Psoas muscle (tissue), 8 donors: ENCODE measurements around the gene MED25. TPM values are rescaled to one million over a fixed set of nuclear protein-coding genes. Genes with fewer than 3 reads are reported as not detected.
A peak's percentile ranks its signal among the peaks of the same experiment; 100 is the strongest.

ENCODE experiments used
- ATAC-seq, 4 donors: fragments of 200-7000 bp; cut with Tn5 transposase; one replicate each; pipeline ENCODE4 v1.9.1; 2020; ENCODE audit warnings: moderate library complexity in 3 of 4, mild to moderate bottlenecking in 2 of 4
- DNase-seq, 2 donors: peaks; one replicate each; pipeline ENCODE4 v3.0.0-alpha.2; 2020
- H3K27ac ChIP-seq: fragments of 200-600 bp; one replicate; pipeline ENCODE4 v1.8.0; 2022
- H3K27me3 ChIP-seq, 3 donors: fragments of 200-600 bp in 1 of 3; one replicate each; pipeline versions ENCODE4 v1.6.1 to v1.8.0; 2013 to 2022; ENCODE audit warnings: low read length in 2 of 3, mild to moderate bottlenecking in 2 of 3, moderate library complexity in 1 of 3; ENCODE audit not compliant: insufficient read depth in 3 of 3
- H3K36me3 ChIP-seq, 2 donors: fragments of 200-600 bp in 1 of 2; one replicate each; pipeline versions ENCODE4 v1.6.1 to v1.8.0; 2013 to 2022; ENCODE audit warnings: low read depth in 1 of 2, mild to moderate bottlenecking in 1 of 2, moderate library complexity in 1 of 2; ENCODE audit not compliant: insufficient read depth in 1 of 2
- H3K4me1 ChIP-seq: fragments of 200-600 bp; one replicate; pipeline ENCODE4 v1.8.0; 2022
- H3K4me3 ChIP-seq: fragments of 200-600 bp; one replicate; pipeline ENCODE4 v1.8.0; 2022; ENCODE audit warnings: mild to moderate bottlenecking
- H3K9me3 ChIP-seq: fragments of 200-600 bp; one replicate; pipeline ENCODE4 v1.8.0; 2022
- WGBS, 3 donors: extraction: QIAGEN DNeasy Blood & Tissue Kit; methylation state at CpG; one replicate each; pipeline versions ENCODE4 v1.1.6 to v1.1.7; 2013; 5-methylcytosine and 5-hydroxymethylcytosine counted together
- intact Hi-C, 2 donors: fragments of 100-400 bp; cut with DNase I; formaldehyde crosslinking; loops; one replicate each; pipeline versions ENCODE4 v1.11.0 to v1.14.2; 2022
- polyA plus RNA-seq, 3 donors: library from polyadenylated mRNA; stranded (reverse); fragments of 200-250 nt; gene quantifications; one replicate each; pipeline ENCODE4 v1.2.3, GENCODE V29; 2013
- total RNA-seq, 4 donors: library from RNA; stranded (reverse); fragmentation: NEBNext Ultra II Directional in 2 of 4; extraction: Animal tissue kit (Norgen Biotek cat#: 25700) in 2 of 4; gene quantifications; one replicate each; pipeline versions ENCODE4 v1.2.1 to v1.2.4, GENCODE V29; 2021 to 2023
- TF ChIP-seq, protein P1 (sequence below): fragments of 200-600 bp; IDR thresholded peaks from one replicate; pipeline ENCODE4 v1.8.0; 2022; ENCODE audit warnings: antibody characterized with exemption
- donor health status: healthy with polysubstance abuse.
- donor health status: DM: no; HTN: no; CAD: no; lungs with moderate emphysema.
- donor health status: Bipolar disorder and iron deficiency.
- donor health status: healthy.
- donor health status: DM: yes; HTN: yes; CAD: no.
- donor health status: DM: no; HTN: no; CAD: no.
- donor health status: DM: no; HTN: no; CAD: no.
- donor health status: DM: yes; HTN: yes; CAD: no.

MED25 gene
- total and polyA plus RNA-seq, 7 donors = 24.5 to 125 (median 76.8) TPM

- Histone ChIP-seq H3K27me3 (no peaks in the 10 kb centered on the region), H3K36me3 (peaks cover 0 to 80% of the 10 kb centered on the region in 2 donors), H3K27ac (no peak overlapping the region), H3K4me1 (peaks cover 36% of the 10 kb centered on the region), H3K4me3 (no peak overlapping the region), H3K9me3 (no peaks in the 10 kb centered on the region)
- 93 to 95% (median 93%) methylated on average over 10 to 12 of the region's 12 CpGs for WGBS, 3 donors
- no peak for DNase-seq
- intact Hi-C loops = no loop called here
- TF ChIP-seq, protein P1, sequence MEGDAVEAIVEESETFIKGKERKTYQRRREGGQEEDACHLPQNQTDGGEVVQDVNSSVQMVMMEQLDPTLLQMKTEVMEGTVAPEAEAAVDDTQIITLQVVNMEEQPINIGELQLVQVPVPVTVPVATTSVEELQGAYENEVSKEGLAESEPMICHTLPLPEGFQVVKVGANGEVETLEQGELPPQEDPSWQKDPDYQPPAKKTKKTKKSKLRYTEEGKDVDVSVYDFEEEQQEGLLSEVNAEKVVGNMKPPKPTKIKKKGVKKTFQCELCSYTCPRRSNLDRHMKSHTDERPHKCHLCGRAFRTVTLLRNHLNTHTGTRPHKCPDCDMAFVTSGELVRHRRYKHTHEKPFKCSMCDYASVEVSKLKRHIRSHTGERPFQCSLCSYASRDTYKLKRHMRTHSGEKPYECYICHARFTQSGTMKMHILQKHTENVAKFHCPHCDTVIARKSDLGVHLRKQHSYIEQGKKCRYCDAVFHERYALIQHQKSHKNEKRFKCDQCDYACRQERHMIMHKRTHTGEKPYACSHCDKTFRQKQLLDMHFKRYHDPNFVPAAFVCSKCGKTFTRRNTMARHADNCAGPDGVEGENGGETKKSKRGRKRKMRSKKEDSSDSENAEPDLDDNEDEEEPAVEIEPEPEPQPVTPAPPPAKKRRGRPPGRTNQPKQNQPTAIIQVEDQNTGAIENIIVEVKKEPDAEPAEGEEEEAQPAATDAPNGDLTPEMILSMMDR = no peak
- no peak for ATAC-seq
These were observed 12.7 kb downstream of the MED25 start for GRCh38 chr19:49830766-49831165.

DNA sequence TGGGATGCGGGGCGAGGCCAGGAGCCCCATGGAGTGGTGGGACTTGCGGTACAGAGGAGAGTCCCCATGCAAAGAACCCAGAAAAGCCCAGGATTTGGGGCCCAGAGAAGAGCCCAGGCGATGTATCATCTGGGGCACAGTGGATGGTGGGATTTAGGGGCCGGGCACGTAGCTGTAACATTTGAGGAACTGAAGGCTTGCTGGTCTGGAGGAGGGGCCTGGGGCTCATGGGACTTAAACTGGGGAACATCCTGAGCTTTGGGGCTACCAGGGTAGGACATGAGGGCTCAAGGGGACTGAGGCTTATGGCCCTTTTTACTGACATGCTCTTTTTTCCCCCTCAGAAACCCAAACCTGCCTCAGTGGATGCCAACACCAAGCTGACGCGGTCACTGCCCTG is 13.5 kb downstream of the MED25 start:
- intact Hi-C loops = no loop called here
- ATAC-seq (no peak), DNase-seq (no peak)
- Histone ChIP-seq H3K27ac (peak overlapping the region; percentile 89), H3K4me3 (no peak overlapping the region), H3K27me3 (no peaks in the 10 kb centered on the region), H3K4me1 (peaks cover 31% of the 10 kb centered on the region), H3K9me3 (no peaks in the 10 kb centered on the region), H3K36me3 (peaks cover 3 to 87% of the 10 kb centered on the region in 2 donors)
- WGBS, 3 donors = 94 to 97% (median 96%) methylated on average over 8 of the region's 8 CpGs
- TF ChIP-seq, protein P1 = no peak

- DNase-seq (no peak), ATAC-seq (peak in 1 of 4 donors; percentile 16)
- Histone ChIP-seq H3K9me3 (no peaks in the 10 kb centered on the region), H3K4me3 (no peak overlapping the region), H3K27me3 (no peaks in the 10 kb centered on the region), H3K4me1 (peaks cover 31% of the 10 kb centered on the region), H3K27ac (peak overlapping the region; percentile 89), H3K36me3 (peaks cover 3 to 87% of the 10 kb centered on the region in 2 donors)
- TF ChIP-seq, protein P1 = no peak
- intact Hi-C loops = loop anchor here in 1 of 2 donors (2.0 kb wide), 1 partner anchor 14 kb away; the partner anchor contains the start of gene MED25
- 38 to 54% (median 43%) methylated on average over 9 of the region's 9 CpGs for WGBS, 3 donors
These were observed 14.5 kb downstream of the MED25 start for GRCh38 chr19:49832556-49832955.

DNA sequence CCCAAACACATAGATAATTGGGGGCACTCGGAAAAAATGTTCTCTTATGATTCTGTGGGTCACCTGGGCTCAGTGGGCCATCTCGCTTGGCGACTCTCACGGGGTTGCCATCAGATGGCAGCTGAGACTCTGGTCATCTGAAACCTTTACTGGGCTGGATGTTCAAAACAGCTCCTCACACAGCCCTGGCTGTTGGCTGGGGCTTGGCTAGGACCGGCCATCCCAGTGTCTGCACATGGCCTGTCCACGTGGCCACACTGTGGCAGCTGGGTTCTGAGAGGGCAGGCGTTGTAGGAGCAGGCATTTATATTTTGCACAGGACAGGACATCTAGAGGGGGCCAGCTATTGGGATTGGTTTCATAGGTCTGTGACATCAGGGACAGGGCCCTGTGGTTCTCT is 15.5 kb downstream of the MED25 start:
- TF ChIP-seq, protein P1 = no peak
- peaks cover 3 to 88% of the 10 kb centered on the region in 2 donors for H3K36me3 ChIP-seq
- WGBS, 3 donors = 29 to 61% (median 37%) methylated on average over 7 of the region's 7 CpGs

GRCh38 chr19:49835562-49835961 is 17.5 kb downstream of the MED25 start:
- Histone ChIP-seq H3K4me1 (peaks cover 38% of the 10 kb centered on the region), H3K27ac (peak overlapping the region; percentile 89), H3K27me3 (no peaks in the 10 kb centered on the region), H3K4me3 (no peak overlapping the region), H3K36me3 (peaks cover 3 to 90% of the 10 kb centered on the region in 2 donors), H3K9me3 (no peaks in the 10 kb centered on the region)
- DNase-seq = no peak
- intact Hi-C loops = no loop called here
- no peak for ATAC-seq
- WGBS, 3 donors = 93 to 97% (median 95%) methylated on average over 11 to 12 of the region's 12 CpGs
- TF ChIP-seq, protein P1 = no peak

More for the DNA sequence above, 15.5 kb downstream of the MED25 start:
- Histone ChIP-seq H3K4me1 (peaks cover 29% of the 10 kb centered on the region), H3K27me3 (no peaks in the 10 kb centered on the region), H3K9me3 (no peaks in the 10 kb centered on the region), H3K4me3 (no peak overlapping the region), H3K27ac (peak overlapping the region; percentile 89)
- intact Hi-C loops = loop anchor here in 1 of 2 donors (2.0 kb wide), 1 partner anchor 15 kb away; the partner anchor contains the start of gene MED25
- ATAC-seq (peak; percentile 88 to 93 (median 90)), DNase-seq (peak; percentile 65 to 92)
